C4-2B (cell line): ENCODE data around the gene ZNF366.

Experiments used
- CTCF ChIP-seq: fragments of 450-650 bp; conservative IDR thresholded peaks from 2 replicates; pipeline ENCODE4 v1.5.1; 2017; ENCODE audit warnings: mild to moderate bottlenecking
- ZFX ChIP-seq: fragments of 450-650 bp; IDR thresholded peaks from 2 replicates; pipeline ENCODE4 v1.6.1; 2017

GRCh38 chr5:72478684-72479083, 28.5 kb downstream of the ZNF366 start:
- TF ChIP-seq CTCF (no peak), ZFX (no peak)
